Measurements from ENCODE around the gene STH. TPM values are rescaled to one million over a fixed set of nuclear protein-coding genes. Genes with fewer than 3 reads are reported as not detected.

STH gene
- total and polyA plus RNA-seq, 2 of the 4 experiments (the other 2 are of a cell fraction): not detected

DNA sequence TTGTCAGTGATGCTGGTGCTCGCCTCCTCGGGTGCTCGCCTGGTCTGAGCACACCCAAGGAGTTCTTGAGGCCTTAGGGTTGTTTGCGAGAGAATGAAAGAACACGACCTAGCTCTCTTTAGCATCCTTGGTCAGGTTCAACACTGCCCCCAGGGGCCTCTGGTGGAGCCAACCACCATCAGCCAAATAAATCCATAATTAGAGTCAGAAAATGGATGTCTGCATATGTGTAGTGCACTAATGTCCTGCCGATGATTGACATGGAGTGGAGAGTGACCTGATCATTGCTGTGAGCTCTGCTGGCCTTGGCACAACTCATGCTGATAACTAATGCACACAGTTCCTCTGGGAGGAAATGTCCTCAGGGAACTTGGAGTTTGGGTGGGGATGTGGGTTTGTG lies 8.2 kb upstream of the STH start:
- Histone ChIP-seq H3K9me1 (ENCODE audit: insufficient read depth, low read length) (peaks cover 3% of the 10 kb centered on the region; the same call in 1 of the 2 replicates), H2AFZ (replicated peaks; ENCODE audit: low read length, poor library complexity) (no peak overlapping the region), H4K5ac (ENCODE audit: low read depth, low read length) (no peak overlapping the region), H3K27me3 (ENCODE audit: control insufficient read depth, insufficient read depth, low read length) (peaks cover 24% of the 10 kb centered on the region), H3K9me3 (ENCODE audit: control insufficient read depth, insufficient read depth, low read length) (peaks cover 2% of the 10 kb centered on the region; the same call in 1 of the 2 replicates), H3K23ac (ENCODE audit: low read depth, low read length) (no peak overlapping the region), H3K4ac (ENCODE audit: low read depth, low read length) (no peak overlapping the region), H2BK5ac (ENCODE audit: low read depth, low read length, poor library complexity, severe bottlenecking) (no peak overlapping the region), H4K91ac (ENCODE audit: insufficient read depth, low read depth, low read length) (no peak overlapping the region), H3K4me2 (ENCODE audit: low read depth, low read length) (no peak overlapping the region), H3K9ac (ENCODE audit: low read depth, low read length) (no peak overlapping the region), H3K36me3 (ENCODE audit: control insufficient read depth, insufficient read depth, low read length) (no peaks in the 10 kb centered on the region), H3K27ac (ENCODE audit: insufficient read depth, low read length) (no peak overlapping the region), H2AK9ac (replicated peaks; ENCODE audit: low read depth, low read length, poor library complexity) (no peak overlapping the region), H3K4me1 (ENCODE audit: control insufficient read depth, insufficient read depth, low read length) (no peaks in the 10 kb centered on the region), H2BK120ac (ENCODE audit: low read depth, low read length) (no peak overlapping the region), H2AK5ac (ENCODE audit: low read depth, low read length) (no peak overlapping the region), H3K14ac (replicated peaks; ENCODE audit: low read depth, low read length) (no peak overlapping the region; the same call in 1 of the 2 replicates), H3K4me3 (ENCODE audit: insufficient read depth, low read depth, low read length) (no peak overlapping the region), H2BK20ac (ENCODE audit: low read depth, low read length) (no peak overlapping the region), H4K8ac (ENCODE audit: low read depth in 2 of 2, low read length in 2 of 2) (no peak overlapping the region), H3K56ac (ENCODE audit: extremely low read depth, insufficient read depth, low read length) (no peak overlapping the region), H2BK15ac (ENCODE audit: low read depth, low read length) (no peak overlapping the region), H3K18ac (ENCODE audit: low read depth, low read length) (no peak overlapping the region), H3K79me1 (ENCODE audit: low read depth in 1 of 2, low read length in 2 of 2) (no peaks in the 10 kb centered on the region), H4K20me1 (ENCODE audit: insufficient read depth, low read length) (no peaks in the 10 kb centered on the region; the same call in 1 of the 2 replicates)
- ChIA-PET POLR2A (ENCODE audit: unreplicated experiment) (no interaction called here), CTCF (no interaction called here)
- TF ChIP-seq NFE2L2 (IDR thresholded peaks at IDR 0.05; ENCODE audit: low read depth, low read length): no peak
- TF ChIP-seq RCOR1 (IDR thresholded peaks at IDR 0.05; ENCODE audit: insufficient replicate concordance, low read length): no peak
- no peak for TF ChIP-seq CEBPB (IDR thresholded peaks at IDR 0.05; ENCODE audit: low read depth, low read length)
- no peak for TF ChIP-seq BHLHE40 (IDR thresholded peaks at IDR 0.05; ENCODE audit: low read depth, low read length)
- TF ChIP-seq POLR2A (IDR thresholded peaks at IDR 0.05; ENCODE audit: low read depth, low read length): no peak
- no peak for TF ChIP-seq CHD1 (IDR thresholded peaks at IDR 0.05; ENCODE audit: low read depth, low read length)
- TF ChIP-seq MXI1 (IDR thresholded peaks at IDR 0.05; ENCODE audit: borderline replicate concordance, low read depth, low read length): no peak
- TF ChIP-seq, protein P1, sequence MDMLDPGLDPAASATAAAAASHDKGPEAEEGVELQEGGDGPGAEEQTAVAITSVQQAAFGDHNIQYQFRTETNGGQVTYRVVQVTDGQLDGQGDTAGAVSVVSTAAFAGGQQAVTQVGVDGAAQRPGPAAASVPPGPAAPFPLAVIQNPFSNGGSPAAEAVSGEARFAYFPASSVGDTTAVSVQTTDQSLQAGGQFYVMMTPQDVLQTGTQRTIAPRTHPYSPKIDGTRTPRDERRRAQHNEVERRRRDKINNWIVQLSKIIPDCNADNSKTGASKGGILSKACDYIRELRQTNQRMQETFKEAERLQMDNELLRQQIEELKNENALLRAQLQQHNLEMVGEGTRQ (IDR thresholded peaks at IDR 0.05; ENCODE audit: low read depth, low read length): no peak
- TF ChIP-seq, protein P2, sequence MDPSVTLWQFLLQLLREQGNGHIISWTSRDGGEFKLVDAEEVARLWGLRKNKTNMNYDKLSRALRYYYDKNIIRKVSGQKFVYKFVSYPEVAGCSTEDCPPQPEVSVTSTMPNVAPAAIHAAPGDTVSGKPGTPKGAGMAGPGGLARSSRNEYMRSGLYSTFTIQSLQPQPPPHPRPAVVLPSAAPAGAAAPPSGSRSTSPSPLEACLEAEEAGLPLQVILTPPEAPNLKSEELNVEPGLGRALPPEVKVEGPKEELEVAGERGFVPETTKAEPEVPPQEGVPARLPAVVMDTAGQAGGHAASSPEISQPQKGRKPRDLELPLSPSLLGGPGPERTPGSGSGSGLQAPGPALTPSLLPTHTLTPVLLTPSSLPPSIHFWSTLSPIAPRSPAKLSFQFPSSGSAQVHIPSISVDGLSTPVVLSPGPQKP (IDR thresholded peaks at IDR 0.05; ENCODE audit: borderline replicate concordance, low read depth, low read length): no peak
- no peak for TF ChIP-seq MAZ (IDR thresholded peaks at IDR 0.05; ENCODE audit: borderline replicate concordance, low read depth, low read length)
- no peak for TF ChIP-seq RAD21 (IDR thresholded peaks at IDR 0.05; ENCODE audit: low read length)
- TF ChIP-seq, protein P3, sequence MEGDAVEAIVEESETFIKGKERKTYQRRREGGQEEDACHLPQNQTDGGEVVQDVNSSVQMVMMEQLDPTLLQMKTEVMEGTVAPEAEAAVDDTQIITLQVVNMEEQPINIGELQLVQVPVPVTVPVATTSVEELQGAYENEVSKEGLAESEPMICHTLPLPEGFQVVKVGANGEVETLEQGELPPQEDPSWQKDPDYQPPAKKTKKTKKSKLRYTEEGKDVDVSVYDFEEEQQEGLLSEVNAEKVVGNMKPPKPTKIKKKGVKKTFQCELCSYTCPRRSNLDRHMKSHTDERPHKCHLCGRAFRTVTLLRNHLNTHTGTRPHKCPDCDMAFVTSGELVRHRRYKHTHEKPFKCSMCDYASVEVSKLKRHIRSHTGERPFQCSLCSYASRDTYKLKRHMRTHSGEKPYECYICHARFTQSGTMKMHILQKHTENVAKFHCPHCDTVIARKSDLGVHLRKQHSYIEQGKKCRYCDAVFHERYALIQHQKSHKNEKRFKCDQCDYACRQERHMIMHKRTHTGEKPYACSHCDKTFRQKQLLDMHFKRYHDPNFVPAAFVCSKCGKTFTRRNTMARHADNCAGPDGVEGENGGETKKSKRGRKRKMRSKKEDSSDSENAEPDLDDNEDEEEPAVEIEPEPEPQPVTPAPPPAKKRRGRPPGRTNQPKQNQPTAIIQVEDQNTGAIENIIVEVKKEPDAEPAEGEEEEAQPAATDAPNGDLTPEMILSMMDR (conservative IDR thresholded peaks at IDR 0.05; ENCODE audit: low read depth, low read length): no peak
- TF ChIP-seq RFX5 (IDR thresholded peaks at IDR 0.05; ENCODE audit: low read depth, low read length): no peak
- no peak for TF ChIP-seq SMC3 (IDR thresholded peaks at IDR 0.05; ENCODE audit: low read depth, low read length)
- TF ChIP-seq MAFK (IDR thresholded peaks at IDR 0.05; ENCODE audit: low read depth, low read length): no peak
- TF ChIP-seq FOS (IDR thresholded peaks at IDR 0.05; ENCODE audit: low read depth, low read length): no peak
- dilution Hi-C loops (cut with HindIII; ENCODE audit: low sequenced_read_pairs, unreplicated experiment): no loop called here
- in situ Hi-C loops (cut with MboI; ENCODE audit: low sequenced_read_pairs): no loop called here
- no peak for ATAC-seq (ENCODE audit: low read depth)
- BruUV-seq (replicated peaks): no TSS peak
- no peak for DNase-seq
- intact Hi-C loops (cut with micrococcal nuclease): no loop called here
- no CpG with 5 or more reads among the region's 6 CpGs for WGBS, 2 experiments (ENCODE audit: extremely low coverage in 2 of 2, insufficient read length in 1 of 2)

All from IMR-90 (cell line).